Neural cell (in vitro differentiated cells): ENCODE data around the gene TSPO. TPM values are rescaled to one million over a fixed set of nuclear protein-coding genes. Genes with fewer than 3 reads are reported as not detected.

ENCODE experiments used
- H2AFZ ChIP-seq: fragments of 200-600, 300-800 bp; sonication (generic), shearing (Covaris generic); 2 replicates; pipeline ENCODE4 v1.6.0; 2014; ENCODE audit warnings: low read depth, mild to moderate bottlenecking, antibody characterized with exemption, low read length, moderate library complexity
- H3F3A ChIP-seq: fragments of 200-600 bp; shearing (Covaris generic); 2 replicates; pipeline ENCODE4 v1.6.1; 2016; ENCODE audit warnings: mild to moderate bottlenecking, moderate library complexity, mixed read lengths, antibody characterized with exemption, low read length; ENCODE audit not compliant: insufficient read depth, poor library complexity, severe bottlenecking
- H3K27ac ChIP-seq: fragments of 200-600, 300-800 bp; sonication (generic), shearing (Covaris generic); 2 replicates; pipeline ENCODE4 v1.5.1; 2014; ENCODE audit warnings: mild to moderate bottlenecking, low read length, moderate library complexity
- H3K27me3 ChIP-seq: fragments of 300-800, 200-600 bp; sonication (generic), shearing (Covaris generic); 2 replicates; pipeline ENCODE4 v1.6.0; 2014; ENCODE audit warnings: mild to moderate bottlenecking, low read depth, low read length, moderate library complexity; ENCODE audit not compliant: insufficient read depth
- H3K36me3 ChIP-seq: fragments of 300-800, 200-600 bp; sonication (generic), shearing (Covaris generic); 2 replicates; pipeline ENCODE4 v1.5.1; 2014; ENCODE audit warnings: mild to moderate bottlenecking, antibody characterized with exemption, low read length, moderate library complexity; ENCODE audit not compliant: insufficient read depth
- H3K4me2 ChIP-seq: fragments of 300-800, 200-600 bp; sonication (generic), shearing (Covaris generic); 2 replicates; pipeline ENCODE4 v1.6.0; 2014; ENCODE audit warnings: mild to moderate bottlenecking, low read length
- H3K4me3 ChIP-seq: fragments of 300-800, 200-600 bp; sonication (generic), shearing (Covaris generic); 2 replicates; pipeline ENCODE4 v1.5.1; 2014; ENCODE audit warnings: mild to moderate bottlenecking, low read length, moderate library complexity
- H3K79me2 ChIP-seq: fragments of 200-600 bp; shearing (Covaris generic); replicated peaks from 2 replicates; pipeline ENCODE4 v1.6.0; 2014; ENCODE audit warnings: mild to moderate bottlenecking, low read length, moderate library complexity; ENCODE audit not compliant: insufficient read depth
- H3K9ac ChIP-seq: fragments of 300-800, 200-600 bp; sonication (generic), shearing (Covaris generic); 2 replicates; pipeline ENCODE4 v1.6.1; 2016; ENCODE audit warnings: mild to moderate bottlenecking, low read length, mixed read lengths
- H3K9me2 ChIP-seq: fragments of 200-600 bp; shearing (Covaris generic); 2 replicates; pipeline ENCODE4 v1.6.1; 2016; ENCODE audit warnings: mild to moderate bottlenecking, low read length, mixed read lengths; ENCODE audit not compliant: insufficient read depth
- H3K9me3 ChIP-seq: fragments of 200-600, 300-800 bp; sonication (generic), shearing (Covaris generic); 2 replicates; pipeline ENCODE4 v1.6.1; 2016; ENCODE audit warnings: mild to moderate bottlenecking, mixed run types, low read length, moderate library complexity, mixed read lengths
- H4K20me1 ChIP-seq: fragments of 200-600 bp; shearing (Covaris generic); 2 replicates; pipeline ENCODE4 v1.6.1; 2016; ENCODE audit warnings: mild to moderate bottlenecking, mixed run types; ENCODE audit not compliant: insufficient read depth
- CTCF ChIP-seq: fragments of 450-650 bp; IDR thresholded peaks from 2 replicates; pipeline ENCODE4 v1.5.1; 2014; ENCODE audit warnings: antibody characterized with exemption, mild to moderate bottlenecking, moderate library complexity; ENCODE audit not compliant: poor library complexity, severe bottlenecking
- EP300 ChIP-seq: fragments of 450-650 bp; conservative IDR thresholded peaks from 2 replicates; pipeline ENCODE4 v1.6.1; 2014; ENCODE audit warnings: antibody characterized with exemption, mild to moderate bottlenecking, moderate library complexity; ENCODE audit not compliant: poor library complexity, severe bottlenecking
- EZH2 ChIP-seq: fragments of 200-600, 300-800 bp; shearing (Covaris generic), sonication (generic); IDR thresholded peaks from 2 replicates; pipeline ENCODE4 v1.6.1; 2014; ENCODE audit warnings: antibody characterized with exemption, low read length, borderline replicate concordance, mild to moderate bottlenecking; ENCODE audit not compliant: insufficient read depth, poor library complexity, severe bottlenecking
- MXI1 ChIP-seq: fragments of 450-650 bp; conservative IDR thresholded peaks from 2 replicates; pipeline ENCODE4 v1.6.1; 2014; ENCODE audit warnings: antibody characterized with exemption, mild to moderate bottlenecking; ENCODE audit not compliant: poor library complexity, severe bottlenecking
- POLR2AphosphoS5 ChIP-seq: IDR thresholded peaks from 2 replicates; pipeline ENCODE4 v1.6.1; 2012
- RAD21 ChIP-seq: fragments of 450-650 bp; conservative IDR thresholded peaks from 2 replicates; pipeline ENCODE4 v1.6.1; 2014; ENCODE audit warnings: antibody characterized with exemption, mild to moderate bottlenecking, moderate library complexity
- REST ChIP-seq: IDR thresholded peaks from 2 replicates; pipeline ENCODE4 v1.6.1; 2012; ENCODE audit warnings: borderline replicate concordance
- TAF1 ChIP-seq: IDR thresholded peaks from 2 replicates; pipeline ENCODE4 v1.6.1; 2012; ENCODE audit warnings: low read depth
- polyA plus RNA-seq: library from polyadenylated mRNA; depleted of rRNA; stranded (reverse); fragments of >200 nt; gene quantifications from 2 replicates; pipeline ENCODE4 v1.2.3, GENCODE V29; 2014

TSPO gene
- polyA plus RNA-seq, 1 donor from 2014 or later: not detected

GRCh38 chr22:43163241-43163795 lies 12.0 kb downstream of the TSPO start:
- H3K9me3 ChIP-seq: no peaks in the 10 kb centered on the region
- no peaks in the 10 kb centered on the region for H3F3A ChIP-seq
- no peak overlapping the region for H2AFZ ChIP-seq
- TF ChIP-seq MXI1: no peak
- no peak for TF ChIP-seq POLR2AphosphoS5
- no peak for TF ChIP-seq TAF1
- TF ChIP-seq RAD21: no peak
- no peak for TF ChIP-seq CTCF
- no peak overlapping the region for H3K9ac ChIP-seq
- no peaks in the 10 kb centered on the region for H3K79me2 ChIP-seq
- no peak overlapping the region for H3K4me2 ChIP-seq
- no peak overlapping the region for H3K27ac ChIP-seq
- H3K27me3 ChIP-seq: no peaks in the 10 kb centered on the region
- no peaks in the 10 kb centered on the region for H3K9me2 ChIP-seq
- no peaks in the 10 kb centered on the region for H3K36me3 ChIP-seq
- H4K20me1 ChIP-seq: no peaks in the 10 kb centered on the region
- H3K4me3 ChIP-seq: no peak overlapping the region

- H2AFZ ChIP-seq: no peak overlapping the region
- H3K27me3 ChIP-seq: no peaks in the 10 kb centered on the region
- no peak overlapping the region for H3K9ac ChIP-seq
- no peak for TF ChIP-seq REST
- TF ChIP-seq EP300: no peak
- no peak for TF ChIP-seq POLR2AphosphoS5
- TF ChIP-seq EZH2: no peak
- TF ChIP-seq TAF1: no peak
- TF ChIP-seq MXI1: no peak
- no peak for TF ChIP-seq CTCF
- no peak overlapping the region for H3K27ac ChIP-seq
- no peaks in the 10 kb centered on the region for H3K79me2 ChIP-seq
- no peak overlapping the region for H3K4me2 ChIP-seq
- H3K9me3 ChIP-seq: no peaks in the 10 kb centered on the region
- no peaks in the 10 kb centered on the region for H3K36me3 ChIP-seq
- H3K4me3 ChIP-seq: no peak overlapping the region
- no peaks in the 10 kb centered on the region for H3F3A ChIP-seq
- no peaks in the 10 kb centered on the region for H4K20me1 ChIP-seq
- H3K9me2 ChIP-seq: no peaks in the 10 kb centered on the region
Measured at GRCh38 chr22:43164636-43165035, 13.3 kb downstream of the TSPO start.
